GM18909 (cell line): ENCODE data around the gene VAV3.
"Not testable (repeated sequence)": the region's sequence is repeated elsewhere in the genome, so short reads cannot be mapped to it uniquely, and the experiment has no call there.

Source experiments
- ATAC-seq: cut with Tn5 transposase; IDR thresholded peaks from one replicate; pipeline ENCODE4 v1.9.1; 2021; ENCODE audit warnings: mild to moderate bottlenecking; ENCODE audit not compliant: unreplicated experiment, poor library complexity

VAV3 gene

DNA sequence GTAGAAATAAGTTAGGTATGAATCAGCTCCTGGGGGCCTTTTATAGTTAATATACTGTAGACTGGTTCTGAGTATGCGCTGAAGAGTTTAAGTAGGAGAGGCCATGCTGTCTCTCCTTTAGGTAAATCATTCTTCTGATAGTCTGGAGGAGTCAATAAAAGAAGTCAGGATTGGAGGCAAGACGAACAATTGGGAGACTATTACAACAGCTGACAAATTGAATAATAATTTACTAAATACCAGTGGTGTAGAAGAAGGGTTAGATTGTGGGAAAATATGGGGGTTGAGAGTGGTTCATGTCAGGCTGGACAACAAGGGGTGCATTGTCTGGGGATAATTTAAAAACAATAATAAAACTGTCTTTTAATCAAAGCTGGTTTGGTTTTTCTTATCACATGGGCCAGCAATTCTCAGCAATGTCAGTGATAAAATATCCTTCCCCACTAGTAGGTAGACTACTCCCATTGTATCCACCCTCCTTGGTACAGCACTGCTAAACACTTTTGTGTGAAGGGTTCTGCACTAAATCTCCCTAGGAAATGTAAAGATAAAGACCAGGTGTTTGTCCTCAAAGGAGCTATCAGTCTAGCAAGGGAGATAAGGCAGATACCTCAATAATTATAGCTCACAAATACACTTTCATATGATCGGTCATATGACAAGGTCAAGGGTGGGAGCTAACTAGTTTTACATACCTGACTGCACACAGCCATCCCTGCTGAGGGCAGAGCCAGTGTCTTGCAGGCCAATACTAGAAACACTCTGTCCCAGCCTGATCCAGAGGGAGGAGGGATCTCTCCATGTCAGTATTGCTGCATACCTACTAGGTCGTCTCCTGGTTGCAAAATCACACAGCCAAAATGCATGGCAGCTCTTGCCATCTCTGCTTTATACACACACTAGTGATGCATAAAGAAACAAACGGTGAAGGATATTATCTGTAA, 299.7 kb downstream of the VAV3 start:
- ATAC-seq, result no peak

DNA sequence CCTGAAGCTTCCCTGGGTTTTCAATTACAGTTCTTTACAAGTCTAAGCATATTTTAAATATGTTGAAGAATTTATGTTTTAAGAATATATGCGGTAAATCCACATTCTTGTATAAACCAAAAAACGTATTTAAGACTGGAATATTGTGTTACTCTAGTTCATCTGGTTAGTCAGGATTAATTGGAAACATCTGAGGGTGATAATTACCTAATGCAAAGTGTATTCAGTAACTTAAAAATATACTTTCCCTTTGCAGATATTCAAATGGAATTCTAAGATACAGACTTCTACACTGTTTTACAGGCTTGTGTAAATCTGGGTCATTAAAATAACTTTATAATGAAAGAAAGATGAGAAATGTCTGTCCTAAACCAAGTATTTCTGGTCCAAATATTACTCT, 302.0 kb downstream of the VAV3 start:
- no peak for ATAC-seq

DNA sequence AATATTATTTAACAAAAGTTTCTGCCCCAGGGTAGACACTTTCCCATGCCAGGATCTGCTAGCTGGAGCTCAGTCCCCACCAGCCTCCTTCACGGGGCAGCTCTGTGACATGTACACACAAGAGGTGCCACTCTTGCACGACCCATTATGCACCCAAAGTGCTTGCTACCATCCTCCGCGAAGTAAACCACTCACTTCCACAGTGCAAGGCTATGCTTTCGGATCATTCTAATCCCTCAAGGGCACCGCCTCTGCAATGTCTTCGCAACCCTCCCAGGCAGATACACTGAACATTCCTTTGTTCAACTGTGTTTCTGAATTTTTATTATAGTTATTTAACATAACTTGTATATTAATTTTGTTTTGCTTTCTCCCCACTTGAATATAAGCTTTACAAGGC, 303.8 kb downstream of the VAV3 start:
- ATAC-seq, result no peak

DNA sequence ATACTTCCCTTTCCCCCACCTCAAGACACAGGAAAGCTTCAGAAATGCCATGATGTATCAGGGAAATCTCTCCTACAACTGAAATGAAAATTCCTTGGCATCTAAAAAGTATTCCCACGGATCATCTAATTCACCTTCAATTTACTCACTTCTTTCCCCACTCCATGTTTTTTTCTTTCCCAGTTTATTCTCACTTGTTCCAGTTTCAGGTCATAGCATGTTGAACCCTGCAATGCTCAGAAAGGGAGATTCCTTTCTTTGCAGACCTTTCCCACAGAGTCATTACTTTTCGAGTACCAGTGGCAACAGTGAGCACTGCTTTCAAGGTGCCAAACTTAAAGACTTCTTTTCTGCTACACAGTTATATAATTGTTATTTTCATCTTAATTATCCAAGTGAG, 305.0 kb downstream of the VAV3 start:
- no peak for ATAC-seq

DNA sequence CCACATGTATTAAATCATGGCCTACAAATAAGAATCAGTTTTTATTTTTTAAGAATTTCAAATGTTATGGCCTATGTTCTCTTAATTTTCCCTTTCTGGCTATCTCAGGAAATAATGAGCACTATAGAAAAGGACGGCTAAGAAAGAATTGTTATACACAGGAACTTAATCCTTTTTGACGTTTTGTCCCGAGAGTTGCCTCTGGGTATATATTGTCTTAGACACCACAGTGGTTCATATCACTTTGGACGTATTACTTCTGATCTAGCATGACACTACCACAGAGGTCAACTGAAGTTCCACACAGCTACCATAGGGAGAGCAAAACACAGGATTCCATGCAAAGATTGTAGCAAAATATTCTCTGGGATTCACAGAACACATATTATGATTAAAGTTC, 307.6 kb downstream of the VAV3 start:
- ATAC-seq, result no peak

DNA sequence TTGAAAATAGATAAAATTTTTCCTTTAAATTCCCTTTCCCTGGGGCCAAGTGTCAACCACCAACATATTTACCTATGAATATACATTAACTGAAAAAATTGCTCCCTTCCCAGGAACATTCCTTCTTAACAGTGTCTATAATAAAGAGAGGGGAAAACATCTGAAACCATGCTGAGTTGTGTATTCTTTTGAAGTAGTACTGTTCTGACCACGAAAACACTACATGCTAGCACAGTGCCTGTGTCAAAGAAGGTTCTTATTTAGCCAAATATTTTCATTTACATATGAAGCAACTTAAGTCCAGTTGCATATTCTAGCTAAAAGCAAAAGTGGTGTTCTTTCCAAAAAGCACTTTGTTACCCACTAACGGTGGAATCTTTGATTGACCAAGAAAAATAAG, 311.2 kb downstream of the VAV3 start:
- ATAC-seq, result no peak

DNA sequence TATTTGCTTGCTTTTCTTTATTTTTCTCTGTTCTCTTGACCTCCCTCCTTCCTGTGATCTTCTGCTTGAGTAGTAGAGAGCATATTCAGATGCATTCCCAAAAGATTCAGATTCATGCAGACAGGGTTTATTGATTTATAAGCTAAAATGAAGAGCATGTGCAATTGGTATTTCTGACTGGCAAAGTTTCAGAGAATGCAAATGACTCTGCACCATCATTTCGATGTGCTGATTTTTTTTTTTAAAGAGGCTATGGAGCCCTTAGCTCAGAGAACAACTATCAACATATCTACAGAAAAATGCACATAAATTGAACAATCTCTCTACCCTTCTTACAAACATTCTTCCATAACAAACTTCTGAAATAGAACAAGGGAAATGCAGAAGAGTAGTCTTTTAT, 312.0 kb downstream of the VAV3 start:
- no peak for ATAC-seq

DNA sequence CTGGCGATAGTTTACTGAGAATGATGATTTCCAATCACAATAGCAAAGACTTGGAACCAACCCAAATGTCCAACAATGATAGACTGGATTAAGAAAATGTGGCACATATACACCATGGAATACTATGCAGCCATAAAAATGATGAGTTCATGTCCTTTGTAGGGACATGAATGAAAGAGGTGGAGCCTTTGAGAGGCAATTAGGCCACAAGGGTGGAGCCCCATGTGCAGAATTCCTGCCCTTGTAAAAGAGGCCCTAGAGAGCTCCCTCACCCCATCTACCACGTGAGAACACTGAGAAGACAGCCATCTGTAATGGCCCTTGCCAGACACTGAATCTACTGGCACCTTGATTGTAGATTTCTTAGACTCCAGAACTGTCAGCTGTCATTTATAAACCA, 314.2 kb downstream of the VAV3 start:
- ATAC-seq, result not testable (repeated sequence)

DNA sequence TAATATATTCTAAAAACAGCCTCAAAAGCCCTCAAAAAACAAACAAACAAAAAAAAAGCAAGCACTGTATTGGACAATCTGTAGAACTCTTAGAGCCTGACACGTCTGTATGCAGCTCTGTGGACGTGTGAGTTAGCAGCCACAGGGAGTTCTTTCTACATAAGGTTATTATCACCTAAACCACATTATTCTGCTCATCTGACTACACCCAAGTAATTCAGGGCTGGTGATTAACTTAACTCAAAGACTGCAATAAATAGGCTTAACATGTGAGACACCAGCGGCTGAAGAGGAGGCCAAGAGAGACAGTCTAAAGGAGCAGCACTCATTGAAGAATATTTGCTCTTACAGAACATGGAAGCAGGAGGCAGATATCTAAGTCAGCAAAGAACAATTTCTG, 316.0 kb downstream of the VAV3 start:
- no peak for ATAC-seq

DNA sequence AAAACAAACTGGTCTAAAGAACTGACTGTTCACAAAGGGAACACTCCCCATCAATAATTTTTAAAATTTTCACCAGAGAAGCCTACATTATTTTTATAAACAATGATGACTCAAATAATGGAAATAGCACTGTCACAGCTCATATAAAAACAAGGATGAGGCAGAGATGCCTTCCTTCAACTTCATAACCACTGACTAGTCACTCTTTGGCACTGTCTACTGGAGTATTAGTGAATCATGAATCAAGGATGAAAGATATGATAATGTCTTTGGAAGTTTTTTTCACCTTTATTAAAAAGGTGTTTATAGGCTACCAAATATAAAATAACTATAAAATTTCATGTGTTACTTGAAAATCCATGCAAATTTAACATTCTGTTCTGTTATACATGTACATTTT, 316.9 kb downstream of the VAV3 start:
- ATAC-seq, result no peak

DNA sequence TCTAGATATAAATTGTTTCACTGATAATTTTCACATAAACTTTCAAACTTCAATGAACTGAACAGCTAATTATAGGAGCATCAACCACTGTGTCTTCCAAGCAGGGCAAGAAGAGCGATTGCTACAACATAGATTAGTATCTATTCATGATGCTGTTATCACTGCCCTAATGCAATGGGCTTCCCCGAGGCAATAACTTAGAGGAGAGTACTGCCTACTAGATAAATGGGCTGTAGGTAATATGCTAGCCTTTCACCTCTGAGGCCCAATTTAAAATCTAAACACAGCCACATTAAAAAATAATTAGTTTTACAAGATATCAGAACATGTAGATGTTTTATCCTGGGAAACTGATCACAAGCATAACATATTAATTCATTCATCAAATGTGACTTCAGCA, 318.0 kb downstream of the VAV3 start:
- ATAC-seq, result no peak

DNA sequence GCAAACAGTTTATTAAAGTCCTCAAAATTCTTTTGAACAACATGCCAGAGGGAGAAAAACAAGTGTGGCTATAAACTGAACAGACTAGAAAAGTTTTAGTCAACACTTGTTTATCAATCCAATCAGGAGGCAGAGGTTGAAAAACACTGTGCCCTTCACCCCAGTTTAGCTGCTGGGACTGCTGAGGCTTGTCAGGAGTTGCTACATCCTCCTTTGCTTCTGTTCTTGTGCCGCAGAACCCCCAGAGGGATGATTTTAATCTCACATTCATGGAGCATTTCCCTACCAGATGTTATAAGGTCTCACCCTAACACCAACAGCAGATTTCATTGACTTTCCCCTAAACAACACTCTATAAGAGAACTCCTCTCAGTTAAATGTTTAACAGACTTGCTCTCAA, 321.2 kb downstream of the VAV3 start:
- no peak for ATAC-seq

DNA sequence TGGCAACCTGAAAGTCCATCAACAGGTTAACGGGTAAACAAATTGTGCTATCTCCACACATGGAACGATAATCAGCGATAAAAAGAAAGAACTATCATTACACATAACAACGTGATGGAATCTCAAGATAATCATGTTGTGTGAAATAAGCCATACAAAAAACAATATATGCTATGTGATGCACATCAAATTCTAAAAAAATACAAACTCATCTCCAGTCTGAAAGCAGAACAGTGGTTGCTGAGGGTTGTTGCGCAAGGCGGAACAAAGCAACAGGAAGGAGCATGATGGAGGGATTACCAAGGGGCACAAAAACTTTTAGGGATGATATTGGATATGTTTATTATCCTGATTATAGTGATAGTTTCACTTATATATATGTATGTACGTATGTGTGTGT, 324.8 kb downstream of the VAV3 start:
- ATAC-seq, result no peak

DNA sequence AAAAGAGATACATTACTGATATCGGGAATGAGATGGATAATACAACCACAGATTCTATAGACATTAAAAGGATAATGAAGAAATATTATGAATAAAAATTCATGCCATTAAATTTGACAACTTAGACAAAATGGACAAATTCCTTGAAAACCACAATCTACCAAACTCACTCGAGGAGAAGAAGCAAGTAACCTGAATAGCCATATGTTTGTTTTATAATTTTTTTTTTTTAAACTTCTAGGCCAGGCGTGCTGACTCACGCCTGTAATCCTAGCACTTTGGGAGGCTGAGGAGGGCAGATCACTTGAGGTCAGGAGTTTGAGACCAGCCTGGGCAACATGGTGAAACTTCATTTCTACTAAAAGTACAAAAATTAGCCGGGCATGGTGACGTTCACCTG, 327.9 kb downstream of the VAV3 start:
- no peak for ATAC-seq

DNA sequence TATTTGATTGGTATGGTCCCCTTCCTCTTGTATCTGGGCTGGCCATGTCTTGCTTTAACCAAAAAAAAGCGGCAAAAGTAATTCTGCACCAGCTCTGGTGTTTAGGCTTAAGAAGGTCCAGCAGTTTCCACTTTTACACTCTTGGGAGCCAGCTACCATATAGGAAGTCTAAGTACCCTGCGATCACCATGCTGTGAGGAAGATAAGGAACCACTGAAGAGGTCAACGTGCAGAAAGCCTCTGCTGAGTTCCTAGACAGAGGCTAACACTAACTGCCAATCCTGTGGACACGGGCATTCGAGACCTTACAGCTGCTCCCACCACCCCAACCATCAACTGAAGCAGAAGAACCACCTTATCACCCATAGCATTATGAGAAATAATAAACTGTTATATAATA, 331.4 kb downstream of the VAV3 start:
- ATAC-seq, result no peak

DNA sequence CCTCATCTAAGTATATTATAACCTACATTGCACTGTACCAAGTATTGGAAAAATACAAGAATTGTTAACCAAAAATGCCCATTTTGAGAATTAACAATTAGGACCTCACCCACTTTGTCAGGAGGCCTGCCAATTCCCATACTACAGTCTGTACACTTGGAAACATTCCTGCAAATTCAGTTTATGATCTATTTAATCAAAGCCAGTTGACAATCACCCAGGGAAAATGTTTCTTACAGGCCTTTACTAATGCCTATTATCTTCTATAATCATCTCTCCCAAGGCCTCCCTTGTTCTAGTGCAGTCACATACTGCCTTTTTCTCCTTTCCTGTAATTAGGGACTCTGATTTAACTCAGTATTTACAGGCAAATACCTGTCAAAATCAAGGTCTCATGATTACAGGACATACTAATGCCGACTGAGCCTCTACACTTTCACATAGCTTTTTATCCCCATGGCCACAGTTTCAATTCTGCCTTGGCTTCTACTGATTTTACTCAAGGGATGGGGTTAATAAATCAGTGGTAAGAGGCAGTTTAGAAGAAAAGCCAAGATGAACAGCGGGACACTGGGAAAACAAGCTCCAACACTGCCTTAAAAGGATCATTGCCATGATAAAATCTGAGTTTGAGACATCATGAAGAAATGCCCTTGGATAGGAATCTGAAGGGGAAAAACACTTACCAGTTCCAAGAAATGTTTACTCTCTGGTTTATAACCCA, 338.7 kb downstream of the VAV3 start:
- ATAC-seq, result no peak

DNA sequence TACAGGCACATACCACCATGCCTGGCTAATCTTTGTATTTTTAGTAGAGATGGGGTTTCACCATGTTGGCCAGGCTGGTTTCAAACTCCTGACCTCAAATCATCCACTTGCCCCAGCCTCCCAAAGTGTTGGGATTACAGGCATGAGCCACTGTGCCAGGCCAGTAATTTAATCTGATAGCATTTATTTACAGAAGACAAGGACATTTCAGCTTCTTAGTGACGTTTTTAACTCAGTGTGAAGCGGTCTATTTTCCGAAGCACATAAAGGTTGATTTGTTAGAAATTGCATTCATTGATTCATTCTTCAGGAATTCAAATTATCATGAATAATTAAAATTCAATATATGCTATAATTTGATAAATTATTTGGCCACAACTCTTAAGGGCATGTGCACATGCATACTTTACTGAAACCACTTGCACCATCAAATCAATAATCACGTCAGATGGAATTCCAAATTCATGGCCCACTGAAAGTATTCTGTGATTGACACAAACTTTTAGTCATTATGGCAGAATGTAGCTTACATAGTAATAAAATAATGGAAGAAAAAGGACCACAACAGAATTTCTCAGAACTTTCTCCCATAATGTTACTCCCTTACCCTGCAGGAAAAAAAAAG, 339.5 kb downstream of the VAV3 start:
- no peak for ATAC-seq

DNA sequence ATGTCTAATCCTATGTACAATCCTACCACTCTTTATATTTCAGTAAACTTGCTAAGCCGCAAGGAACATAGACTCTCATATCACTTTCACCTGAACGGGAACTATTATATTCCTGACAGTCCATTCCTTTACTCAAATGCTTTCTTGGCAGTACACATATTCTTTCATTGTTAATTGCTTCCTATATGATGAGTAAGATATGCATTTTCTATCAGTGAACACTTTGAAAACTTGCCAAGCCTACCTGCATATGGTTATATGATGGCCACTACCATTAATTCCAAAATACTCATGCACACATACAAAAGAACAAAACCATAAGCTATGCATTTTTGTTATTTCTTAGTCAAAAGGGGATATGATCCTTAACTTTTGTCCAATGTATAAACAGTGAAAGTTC, 341.5 kb downstream of the VAV3 start:
- ATAC-seq, result no peak

DNA sequence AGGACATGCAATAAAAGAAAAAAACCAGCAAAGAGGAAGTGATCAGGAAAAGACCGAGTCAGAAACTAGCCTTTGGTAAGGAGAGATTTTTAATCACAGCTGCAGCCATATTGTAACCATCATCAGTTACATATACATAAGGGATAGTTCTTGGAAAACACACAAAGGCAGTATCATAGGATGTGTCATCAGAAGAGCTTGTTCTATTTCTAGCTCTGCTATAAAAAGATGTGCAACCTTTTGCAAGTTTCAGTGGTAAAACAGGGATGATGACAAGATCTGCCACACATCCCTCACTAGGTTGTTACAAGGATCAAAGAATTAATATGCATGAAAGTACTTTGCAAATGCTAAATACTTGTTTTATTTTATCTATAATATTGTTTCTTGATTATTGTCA, 342.0 kb downstream of the VAV3 start:
- no peak for ATAC-seq

DNA sequence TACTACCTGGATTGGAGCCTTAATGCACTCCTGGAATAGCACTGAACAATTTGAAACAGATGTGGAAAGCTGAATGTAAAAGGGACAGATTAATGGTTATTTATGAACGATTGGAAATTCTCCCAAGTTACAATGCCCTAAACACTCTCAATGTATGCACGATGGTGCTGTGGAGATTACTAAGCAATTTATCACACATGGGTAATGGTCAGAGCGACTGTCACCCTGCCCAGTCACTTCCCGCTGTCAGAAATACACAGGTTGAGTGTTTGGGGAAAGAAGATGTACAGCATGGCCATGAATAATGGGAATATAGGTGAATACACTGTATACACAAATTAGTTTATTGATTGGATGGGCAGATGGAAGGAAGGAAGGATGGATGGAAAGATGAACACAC, 342.4 kb downstream of the VAV3 start:
- ATAC-seq, result no peak

DNA sequence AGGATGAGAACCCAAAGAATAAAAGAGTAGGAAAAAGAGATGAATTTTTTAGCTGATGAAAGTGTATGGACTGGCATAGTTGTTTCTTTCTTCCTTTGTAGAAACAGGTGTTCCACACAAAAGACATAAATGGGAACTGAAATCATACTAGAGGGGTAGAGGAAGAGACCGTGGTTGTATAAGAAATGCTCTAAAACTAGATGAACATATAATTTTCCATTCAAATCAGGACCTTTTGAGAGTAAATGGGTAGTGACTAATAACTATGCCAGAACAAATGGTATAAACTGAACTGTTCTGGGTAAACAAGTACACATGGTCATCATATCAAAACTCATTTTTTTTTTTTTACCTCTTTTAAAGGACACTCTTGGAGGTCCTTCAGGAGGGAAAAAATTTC, 344.2 kb downstream of the VAV3 start:
- no peak for ATAC-seq
